GM21390 (cell line): Measurements from ENCODE around the gene CXCR3.
A peak's percentile ranks its signal among the peaks of the same experiment; 100 is the strongest.

Source experiments
- ATAC-seq: cut with Tn5 transposase; IDR thresholded peaks from one replicate; pipeline ENCODE4 v1.9.1; 2021; ENCODE audit not compliant: unreplicated experiment

The CXCR3 gene

GRCh38 chrX:71637253-71637618 lies 18.9 kb upstream of the CXCR3 start:
- ATAC-seq: peak; percentile 25

- peak; percentile 54 for ATAC-seq
These were observed 18.3 kb upstream of the CXCR3 start for GRCh38 chrX:71636438-71637252.

- ATAC-seq: no peak
These were observed 16.1 kb upstream of the CXCR3 start for GRCh38 chrX:71634366-71634765.

- no peak for ATAC-seq
These were observed 14.8 kb upstream of the CXCR3 start for GRCh38 chrX:71632923-71633657.

- peak; percentile 68 for ATAC-seq
These were observed 11.2 kb upstream of the CXCR3 start for GRCh38 chrX:71629467-71629866.

- ATAC-seq: no peak
These were observed 9.5 kb upstream of the CXCR3 start for GRCh38 chrX:71627588-71628404.

- no peak for ATAC-seq
These were observed 8.3 kb upstream of the CXCR3 start for GRCh38 chrX:71626576-71626975.

- no peak for ATAC-seq
These were observed 7.2 kb upstream of the CXCR3 start for GRCh38 chrX:71625471-71625870.

GRCh38 chrX:71623714-71624113 lies 5.4 kb upstream of the CXCR3 start:
- ATAC-seq: no peak

- peak; percentile 53 for ATAC-seq
These were observed 4.5 kb upstream of the CXCR3 start for GRCh38 chrX:71622576-71623450.

- no peak for ATAC-seq
These were observed 3.8 kb upstream of the CXCR3 start for GRCh38 chrX:71622032-71622575.

- ATAC-seq: no peak
These were observed 3.3 kb upstream of the CXCR3 start for GRCh38 chrX:71621603-71622002.

GRCh38 chrX:71619986-71620385 lies 1.7 kb upstream of the CXCR3 start:
- ATAC-seq: no peak

GRCh38 chrX:71619193-71619592 lies 882 bp upstream of the CXCR3 start:
- no peak for ATAC-seq

GRCh38 chrX:71618787-71619186 lies 476 bp upstream of the CXCR3 start:
- ATAC-seq: no peak

GRCh38 chrX:71617742-71618141 lies 569 bp downstream of the CXCR3 start:
- no peak for ATAC-seq

- no peak for ATAC-seq
These were observed 1.4 kb downstream of the CXCR3 start for GRCh38 chrX:71616672-71617529.

GRCh38 chrX:71615954-71616353 lies 2.4 kb downstream of the CXCR3 start:
- no peak for ATAC-seq

- no peak for ATAC-seq
These were observed 3.3 kb downstream of the CXCR3 start for GRCh38 chrX:71615056-71615455.
